ENCODE results near the gene KLHL2. TPM values are rescaled to one million over a fixed set of nuclear protein-coding genes. Genes with fewer than 3 reads are reported as not detected.

Gene KLHL2
- total RNA-seq = 14.4 and 18.4 TPM in 2 replicates

GRCh38 chr4:165207431-165208220 is at the start of gene KLHL2:
KLHL2 (plus strand) TSS chr4:165207561; CDS start chr4:165207877, 316 bp downstream.

GRCh38 chr4:165327211-165328100 is 120.1 kb downstream of the KLHL2 start, which contains the start of gene MSMO1:
MSMO1 (plus strand) TSS chr4:165327669; CDS start chr4:165333371, 5,702 bp downstream.

Other genes starting within 250 kb of the KLHL2 start
- gene TRIM61, start 229.9 kb upstream of the KLHL2 start, total RNA-seq = 2.1 and 2.6 TPM in 2 replicates
- not detected in 2 replicates for gene TRIM60, start 175.6 kb upstream of the KLHL2 start, total RNA-seq
- not detected in 2 replicates for gene TRIM75, start 153.7 kb upstream of the KLHL2 start, total RNA-seq
- 3.6 and 6.3 TPM in 2 replicates for gene TMEM192, start 94.7 kb upstream of the KLHL2 start, total RNA-seq
- gene MSMO1, start 120.1 kb downstream of the KLHL2 start, total RNA-seq = 257 and 324 TPM in 2 replicates
- gene CPE, start 171.4 kb downstream of the KLHL2 start, total RNA-seq = 1.3 and 3.5 TPM in 2 replicates